D341Med (cell line): ENCODE results near the gene FBXL7.

ENCODE experiments used
- DNase-seq: peaks from one replicate; pipeline ENCODE4 v3.0.0; 2012; ENCODE audit warnings: low spot score

The FBXL7 gene

DNA sequence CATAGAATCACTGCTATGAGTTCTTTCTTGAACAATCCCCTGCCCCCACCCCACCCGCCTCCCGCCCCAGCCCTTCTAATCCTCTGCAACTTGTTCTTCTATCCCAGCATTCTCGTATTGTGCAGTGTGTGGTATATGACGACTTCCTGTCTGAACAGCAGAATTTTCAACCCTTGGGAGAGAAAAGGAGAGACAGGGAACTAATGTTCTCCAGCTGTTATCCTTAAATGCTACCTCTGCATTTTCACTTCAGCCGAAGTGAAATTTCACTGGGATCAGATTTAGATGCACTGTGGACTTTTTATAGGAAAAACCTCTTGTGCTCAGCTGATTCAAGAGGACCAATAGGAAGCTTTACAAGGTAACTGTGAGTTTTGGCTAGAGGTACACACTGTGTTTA, 2.2 kb downstream of the FBXL7 start:
- no peak for DNase-seq

DNA sequence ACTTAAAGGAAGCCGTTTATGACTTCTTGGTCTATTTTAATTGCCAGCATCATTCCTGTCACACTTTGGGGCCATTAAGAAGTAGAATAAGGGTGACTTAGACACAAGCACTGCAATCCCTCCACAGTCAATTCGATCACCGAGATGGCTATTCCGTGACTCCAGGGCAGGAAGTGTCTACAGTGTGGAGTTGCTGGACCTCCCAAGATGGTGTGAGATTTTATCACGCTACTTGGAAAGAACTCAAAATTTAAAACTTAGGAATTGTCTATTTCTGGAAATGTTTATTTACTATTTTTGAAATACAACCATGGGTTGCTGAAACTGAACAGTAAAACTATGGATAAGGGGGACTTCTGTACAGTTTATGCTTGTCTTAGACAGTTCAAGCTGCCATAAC, 6.2 kb downstream of the FBXL7 start:
- DNase-seq = no peak

DNA sequence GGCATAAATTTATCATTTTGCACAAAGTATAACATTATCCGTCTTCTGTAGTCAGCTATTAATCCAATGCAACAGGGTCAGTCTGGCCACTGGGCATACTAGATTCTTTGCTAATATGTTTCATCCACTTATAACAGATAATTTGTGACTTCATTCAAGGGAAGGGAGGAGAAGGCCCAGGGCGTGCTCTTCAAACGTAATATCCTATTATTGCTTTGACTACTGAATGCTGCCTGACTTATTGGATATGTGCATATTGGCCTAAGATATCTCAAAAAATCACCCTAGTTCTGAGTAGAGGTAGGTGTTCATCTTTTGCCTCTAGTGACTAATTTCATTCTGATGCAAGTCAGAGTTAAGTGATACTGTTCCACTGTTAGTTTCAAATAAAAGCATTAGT, 6.9 kb downstream of the FBXL7 start:
- DNase-seq = no peak

DNA sequence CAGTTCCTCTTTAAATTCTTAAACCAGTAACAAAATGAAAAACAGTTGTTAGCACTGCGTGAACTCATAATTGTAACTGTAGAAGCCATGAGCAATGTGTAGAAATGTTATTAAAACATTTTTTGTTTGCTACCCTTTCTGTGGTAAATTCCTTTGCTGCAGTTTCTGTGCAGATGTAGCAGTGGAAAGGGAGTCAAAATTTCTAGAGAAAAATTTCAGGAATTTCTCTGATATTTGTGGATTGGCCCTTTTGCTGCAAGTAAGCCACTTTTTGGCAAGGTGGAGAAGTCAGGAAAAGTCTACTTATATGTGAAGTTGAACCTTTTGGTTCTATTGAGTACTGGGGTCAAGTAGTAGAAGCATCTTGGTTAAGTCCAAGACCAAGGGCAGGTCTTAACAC, 10.1 kb downstream of the FBXL7 start:
- DNase-seq = no peak

DNA sequence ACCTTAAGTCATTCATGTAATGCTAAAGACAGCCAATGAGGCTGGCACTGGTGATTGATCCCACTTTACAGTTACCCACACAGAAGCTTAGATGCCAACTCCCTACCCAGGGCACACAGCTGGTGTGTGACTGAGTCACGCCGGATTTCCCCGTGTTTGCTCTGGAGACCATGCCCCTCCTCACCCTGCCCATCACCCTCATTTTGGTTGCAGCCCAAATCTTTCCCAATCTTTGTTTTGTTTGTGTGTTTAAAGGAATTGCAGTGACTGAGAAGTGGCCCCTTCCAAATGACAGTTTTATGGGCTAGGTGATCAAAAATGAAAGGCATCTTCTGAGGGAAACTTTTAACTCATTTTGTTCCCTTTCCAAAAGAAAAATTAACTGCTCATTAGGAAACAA, 10.9 kb downstream of the FBXL7 start:
- no peak for DNase-seq

DNA sequence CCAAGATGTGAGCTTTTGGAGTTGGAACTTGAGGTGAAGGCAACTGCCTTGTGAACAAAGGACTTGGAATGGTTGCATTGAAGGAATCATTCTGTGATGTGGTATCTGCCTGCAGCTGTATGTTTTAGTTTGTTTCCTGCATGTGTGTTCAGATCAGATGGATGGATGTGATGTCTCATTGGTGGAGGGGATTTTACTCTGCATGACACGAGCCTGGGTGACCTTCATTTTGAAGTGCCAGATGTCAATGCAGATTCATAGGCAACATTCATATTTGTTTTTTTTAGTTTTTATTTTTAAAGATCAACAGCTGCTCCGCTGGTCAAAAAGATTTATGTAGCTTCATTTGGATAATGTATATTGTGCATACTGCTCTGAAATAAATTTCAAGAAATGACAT, 13.5 kb downstream of the FBXL7 start:
- no peak for DNase-seq

DNA sequence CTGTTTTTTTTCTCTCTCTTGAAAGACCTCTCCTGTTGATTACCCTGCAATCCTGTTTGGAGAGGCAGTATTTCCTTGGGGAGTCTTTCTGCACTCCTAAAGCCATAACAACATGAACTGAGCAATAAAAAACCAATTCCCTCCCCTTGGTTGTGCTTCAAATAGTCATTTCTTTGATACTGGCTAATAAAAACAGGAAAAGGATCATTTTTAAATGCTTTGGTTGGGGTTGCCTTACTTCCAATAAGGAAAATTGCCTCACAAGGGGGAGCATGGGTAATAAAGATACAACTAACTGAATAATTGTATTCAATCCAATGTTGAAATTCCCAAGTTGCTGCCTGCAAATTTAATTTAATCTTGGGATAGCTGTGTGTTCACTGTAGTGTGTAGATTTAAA, 13.9 kb downstream of the FBXL7 start:
- DNase-seq = no peak

DNA sequence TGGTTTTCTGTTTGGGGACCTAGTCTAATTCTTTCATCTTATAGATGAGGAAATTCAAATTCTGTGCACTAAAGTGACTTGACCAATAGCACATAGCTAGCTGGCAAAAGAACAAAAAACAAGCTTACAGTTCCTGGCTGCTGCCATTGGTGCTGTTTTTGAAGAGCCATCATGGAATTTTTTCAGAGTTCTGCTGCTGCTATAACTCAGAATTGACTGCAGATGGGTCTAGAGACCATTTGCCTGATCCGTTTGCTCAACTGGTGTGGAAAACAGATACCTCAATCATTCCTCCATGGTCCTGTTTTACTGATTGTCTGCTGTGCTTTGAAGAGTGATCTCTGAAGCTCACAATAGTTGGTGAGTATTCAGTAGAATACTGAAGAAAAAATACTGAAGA, 15.2 kb downstream of the FBXL7 start:
- no peak for DNase-seq

DNA sequence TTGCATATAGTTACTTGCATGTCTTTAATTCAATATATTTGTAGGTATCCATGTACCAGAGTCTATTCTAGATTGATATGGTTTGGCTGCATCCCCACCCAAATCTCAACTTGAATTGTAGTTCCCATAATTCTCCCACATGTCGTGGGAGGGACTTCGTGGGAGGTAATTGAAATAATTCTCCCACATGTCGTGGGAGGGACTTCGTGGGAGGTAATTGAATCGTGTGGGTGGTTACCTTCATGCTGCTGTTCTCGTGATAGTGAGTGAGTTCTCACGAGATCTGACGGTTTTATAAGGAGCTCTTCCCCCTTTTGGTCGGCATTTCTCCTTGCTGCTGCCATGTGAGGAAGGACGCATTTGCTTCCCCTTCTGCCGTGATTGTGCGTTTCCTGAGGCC, 16.5 kb downstream of the FBXL7 start:
- no peak for DNase-seq

DNA sequence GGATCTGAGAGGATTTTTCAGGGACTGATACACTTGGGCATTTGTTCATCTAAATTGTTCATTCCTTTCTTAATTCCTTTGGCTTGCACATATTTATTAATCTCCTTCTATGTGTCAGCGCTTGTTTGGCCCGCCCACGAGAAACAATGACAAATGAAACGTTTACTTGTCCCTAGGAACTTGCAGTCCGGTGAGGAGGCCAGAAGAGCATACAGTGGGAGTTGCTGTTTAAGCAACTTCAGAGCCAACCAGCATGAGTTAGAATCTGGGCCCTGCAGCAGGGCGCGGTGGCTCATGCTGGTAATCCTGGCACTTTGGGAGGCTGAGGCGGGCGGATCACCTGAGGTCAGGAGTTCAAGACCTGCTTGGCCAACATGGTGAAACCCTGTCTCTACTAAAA, 18.8 kb downstream of the FBXL7 start:
- DNase-seq = no peak

DNA sequence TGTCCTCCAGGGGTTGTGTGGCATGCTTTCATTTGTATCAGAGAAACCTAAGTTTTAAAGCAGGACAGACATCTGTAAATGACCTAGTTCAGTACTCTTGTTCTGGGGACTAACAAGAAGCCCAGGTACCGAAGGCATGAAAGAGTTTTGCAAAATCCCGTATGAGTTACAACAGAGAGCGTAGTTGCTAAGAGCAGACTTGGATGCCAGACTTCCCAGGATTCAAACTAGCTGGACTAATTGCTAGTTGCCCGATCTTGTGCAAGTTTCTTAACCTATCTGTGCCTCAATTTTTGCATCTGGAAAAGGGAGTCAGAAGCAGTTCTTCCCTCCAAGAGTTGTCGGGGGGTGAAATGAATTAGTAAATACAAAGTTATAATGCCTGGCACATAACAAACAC, 20.9 kb downstream of the FBXL7 start:
- no peak for DNase-seq

DNA sequence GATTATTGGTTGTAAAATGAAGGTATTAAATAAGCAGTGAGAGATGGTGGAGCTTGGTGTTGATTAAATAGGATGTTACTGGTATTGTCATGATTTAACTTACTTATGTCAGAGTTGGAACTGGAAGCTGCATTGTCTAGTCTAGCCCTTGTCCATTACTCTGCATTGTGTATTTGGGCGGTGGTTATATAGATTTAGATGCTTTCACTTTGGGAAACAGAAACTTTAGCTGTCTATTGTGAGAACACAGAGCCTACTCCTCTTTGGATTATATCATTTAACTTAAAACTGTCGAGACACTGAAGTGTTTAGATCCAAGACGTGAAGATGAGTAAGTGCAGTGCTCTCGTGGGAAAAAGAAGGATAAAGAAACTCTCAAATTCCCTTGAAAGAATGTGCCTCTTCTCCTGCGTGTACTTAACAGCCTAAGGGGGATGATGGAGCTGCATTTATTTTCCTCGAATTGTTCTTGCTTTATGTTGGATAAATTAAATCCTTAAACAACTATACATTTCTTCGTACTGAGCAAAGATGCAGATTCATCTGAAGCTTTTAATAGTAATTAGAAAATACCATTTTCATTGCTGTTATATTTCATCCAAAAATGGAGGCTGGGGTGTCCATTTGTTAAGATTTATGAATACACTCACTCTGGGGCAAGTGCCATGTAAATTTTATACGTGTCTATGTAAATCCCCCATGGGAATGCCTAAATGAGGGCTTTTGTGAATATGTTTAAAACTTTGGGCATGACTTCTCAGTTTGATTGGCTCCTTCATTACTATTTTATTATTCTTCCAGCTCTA, 21.6 kb downstream of the FBXL7 start:
- no peak for DNase-seq

DNA sequence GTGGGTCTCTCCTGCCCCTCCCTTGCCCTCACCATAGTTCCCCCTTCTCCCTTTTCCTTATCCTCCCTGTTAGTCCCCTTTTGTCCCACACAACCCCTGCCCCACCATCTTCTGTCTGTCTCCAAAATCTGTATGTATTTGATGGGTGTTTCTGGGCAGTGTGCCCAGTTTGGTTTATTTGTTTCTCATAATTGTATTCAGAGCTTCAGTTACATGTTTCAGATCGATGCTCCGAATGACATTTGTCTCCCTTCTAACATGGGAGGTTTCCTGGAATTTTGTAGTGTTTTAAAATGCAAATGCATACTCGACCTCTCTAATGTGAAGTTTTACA, 22.2 kb downstream of the FBXL7 start:
- no peak for DNase-seq

DNA sequence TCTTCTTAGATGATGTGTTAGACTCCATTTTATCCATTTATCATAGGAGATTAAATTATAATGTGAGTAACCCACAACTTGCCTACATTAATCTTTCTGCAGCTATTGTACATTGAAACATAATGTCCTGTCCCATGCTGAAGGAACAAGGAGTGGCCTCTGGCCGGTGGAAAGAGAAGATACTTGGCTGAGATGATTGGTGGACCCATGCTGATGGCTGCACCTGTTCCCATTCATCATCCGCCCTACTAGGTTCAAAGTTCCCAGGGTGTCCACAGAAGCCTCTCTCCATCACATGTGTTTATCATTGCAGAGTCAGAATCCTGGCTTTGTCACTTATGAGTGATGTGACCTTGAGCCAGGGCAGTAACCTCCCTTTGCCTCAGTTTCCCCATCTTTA, 24.7 kb downstream of the FBXL7 start:
- no peak for DNase-seq

DNA sequence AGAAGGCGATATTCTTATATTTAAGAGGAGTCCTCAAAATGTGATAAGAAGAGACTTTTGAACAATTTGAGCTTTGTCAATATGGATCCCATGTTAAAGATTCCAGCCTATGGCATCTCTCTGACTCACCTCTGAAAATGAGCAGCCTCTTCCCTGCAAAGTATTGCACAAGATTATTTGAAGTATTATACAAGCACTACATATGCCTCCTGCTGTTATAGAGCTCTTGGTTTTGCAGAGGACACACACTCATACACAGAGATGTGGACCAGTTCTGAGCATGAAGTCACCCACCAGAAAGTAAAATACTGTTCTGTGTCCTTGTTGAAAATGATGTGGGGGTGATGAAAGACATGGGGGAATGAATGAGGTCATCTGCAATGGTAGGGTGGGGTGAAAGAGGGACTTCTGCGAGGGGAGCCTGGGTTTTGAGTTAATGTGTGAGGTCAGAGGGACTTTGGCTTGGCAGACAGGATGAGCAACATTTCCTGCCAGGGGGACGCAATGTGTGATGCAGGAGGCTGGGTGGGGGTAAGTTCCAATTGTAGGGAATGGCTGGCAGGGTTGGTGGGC, 25.8 kb downstream of the FBXL7 start:
- DNase-seq = no peak

DNA sequence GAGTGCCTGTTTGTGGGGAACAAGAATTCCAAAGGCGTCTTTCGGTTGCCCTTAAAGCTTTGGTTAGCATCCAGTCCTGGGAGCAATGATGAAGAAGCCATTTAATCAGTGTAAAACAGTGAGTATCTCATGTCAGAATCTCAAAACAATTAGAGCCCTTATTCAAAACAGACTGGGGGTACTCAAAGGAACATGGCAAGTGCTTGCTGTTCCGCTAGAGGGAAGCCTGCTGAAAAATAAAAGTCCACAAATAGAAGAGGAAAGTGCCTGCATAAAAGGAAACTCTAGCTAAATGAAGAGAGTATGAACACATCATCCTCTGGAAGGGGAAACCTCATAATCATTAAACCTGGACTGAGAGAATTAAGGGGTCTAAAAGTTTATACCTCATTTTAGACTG, 26.4 kb downstream of the FBXL7 start:
- no peak for DNase-seq

DNA sequence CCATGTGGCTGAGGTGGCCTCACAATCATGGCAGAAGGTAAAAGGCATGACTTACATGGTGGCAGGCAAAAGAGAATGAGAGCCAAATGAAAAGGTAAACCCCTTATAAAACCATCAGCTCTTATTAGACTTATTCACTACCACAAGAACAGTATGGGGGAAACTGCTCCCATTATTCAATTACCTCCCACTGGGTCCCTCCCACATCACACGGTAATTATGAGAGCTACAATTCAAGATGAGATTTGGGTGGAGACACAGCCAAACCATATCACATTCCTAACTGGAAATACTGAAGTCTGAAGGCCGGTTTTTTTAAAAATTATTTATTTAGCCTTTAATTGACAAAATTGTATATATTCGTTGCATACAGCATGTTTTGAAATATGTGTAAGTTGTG, 28.5 kb downstream of the FBXL7 start:
- DNase-seq = no peak

DNA sequence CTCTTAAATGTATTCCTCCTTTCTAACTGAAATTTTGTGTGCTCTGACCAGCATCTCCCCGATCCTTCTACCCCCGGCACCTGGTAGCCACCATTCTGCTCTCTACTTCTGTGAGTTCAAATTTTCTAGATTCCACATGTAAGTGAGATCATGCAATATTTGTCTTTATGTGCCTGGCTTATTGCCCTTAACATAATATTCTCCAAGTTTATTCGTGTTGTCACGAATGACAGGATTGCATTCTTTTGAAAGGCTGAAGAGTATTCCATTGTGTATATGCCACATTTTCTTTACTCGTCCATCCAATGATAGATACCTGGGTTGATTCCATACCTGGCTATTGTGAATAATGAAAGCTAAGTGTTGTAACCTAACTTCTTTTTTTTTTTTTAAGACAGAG, 29.0 kb downstream of the FBXL7 start:
- DNase-seq = no peak

DNA sequence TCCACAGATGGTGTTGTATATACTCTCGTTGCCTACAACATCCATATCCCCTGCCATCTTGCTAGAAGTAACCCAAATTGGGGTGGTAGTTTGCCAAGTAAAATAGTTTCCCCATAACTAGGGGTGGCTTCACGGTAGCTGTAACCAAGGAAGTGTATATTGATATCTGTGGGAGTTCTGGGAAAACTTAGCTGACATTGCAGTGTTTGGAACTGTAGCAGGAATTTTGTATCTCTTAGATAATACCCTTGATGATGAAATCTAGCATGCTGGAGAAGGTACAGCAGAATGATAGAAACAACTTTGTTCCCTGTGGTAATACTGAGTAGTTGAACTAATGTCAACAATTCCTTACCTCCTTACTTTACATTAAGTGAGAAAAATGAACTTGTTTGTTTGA, 29.8 kb downstream of the FBXL7 start:
- no peak for DNase-seq

DNA sequence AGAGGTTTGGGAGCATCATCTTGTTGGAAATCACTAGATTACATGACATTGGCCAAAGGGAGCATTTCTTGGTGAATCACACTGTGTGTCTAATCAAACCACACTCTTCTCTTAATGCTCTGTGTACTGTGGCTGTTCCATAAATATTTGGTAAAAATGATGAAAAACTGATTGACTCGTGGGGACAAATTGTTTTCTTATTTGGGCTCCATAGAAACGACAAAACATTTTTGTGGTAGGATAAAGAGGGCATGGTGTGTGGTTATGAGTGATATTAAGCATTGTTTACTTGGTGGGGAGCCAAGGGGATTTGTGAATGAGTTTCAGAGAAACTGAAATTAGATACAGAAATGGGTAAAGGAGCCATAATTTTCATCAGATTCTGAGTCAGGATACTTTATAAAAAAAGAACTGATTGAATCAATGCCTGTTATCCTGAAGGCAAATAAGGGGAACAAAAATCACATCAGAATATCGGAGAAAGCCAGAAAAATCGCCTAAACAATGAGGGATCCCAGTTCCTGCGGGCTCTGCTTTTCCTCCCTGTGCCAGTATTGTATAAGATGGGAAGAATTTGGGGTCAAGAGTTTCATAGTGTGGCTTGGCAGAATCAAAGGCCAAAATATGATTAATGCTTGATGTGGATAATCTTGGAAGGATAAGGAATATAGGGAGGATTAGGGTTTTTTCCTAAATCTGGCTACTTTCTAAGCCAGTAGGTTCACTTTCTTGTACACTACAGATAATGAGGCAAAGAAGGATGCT, 33.3 kb downstream of the FBXL7 start:
- DNase-seq = no peak

DNA sequence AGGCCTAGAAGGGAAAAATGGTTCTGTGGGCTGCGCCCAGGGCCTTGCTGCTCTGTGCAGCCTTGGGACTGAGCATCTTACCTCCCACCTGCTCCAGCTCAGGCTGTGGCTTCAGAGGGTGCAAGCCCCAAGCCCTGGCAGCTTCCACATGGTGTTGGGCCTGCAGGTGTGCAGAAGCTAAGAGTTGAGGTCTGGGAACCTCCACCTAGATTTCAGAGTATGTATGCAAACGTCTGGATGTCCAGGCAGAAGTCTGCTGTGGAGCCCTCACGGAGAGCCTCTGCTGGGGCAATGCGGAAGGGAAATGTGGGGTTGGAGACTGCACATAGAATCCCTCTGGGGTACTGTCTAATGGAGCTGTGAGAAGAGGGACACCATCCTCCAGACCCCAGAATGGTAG, 36.0 kb downstream of the FBXL7 start:
- DNase-seq = no peak

DNA sequence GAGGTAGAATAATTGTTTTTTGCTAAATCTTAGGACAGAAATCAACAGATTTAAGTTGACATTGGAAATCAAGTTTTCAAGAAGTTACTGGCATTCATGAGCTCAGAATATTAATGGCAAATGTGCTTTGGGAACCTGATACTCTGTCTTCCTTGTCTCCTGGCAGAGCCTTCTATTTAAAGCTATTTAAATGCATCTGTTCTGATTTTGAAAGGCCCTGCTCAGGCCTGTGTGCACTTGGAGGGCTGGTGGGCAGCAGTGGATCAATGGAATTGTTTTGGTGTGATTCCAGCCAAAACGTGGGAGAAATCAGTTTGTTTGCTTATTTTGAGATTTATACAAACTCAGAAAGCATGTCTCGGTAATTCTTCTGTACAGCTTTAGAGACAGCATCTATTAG, 38.5 kb downstream of the FBXL7 start:
- no peak for DNase-seq

DNA sequence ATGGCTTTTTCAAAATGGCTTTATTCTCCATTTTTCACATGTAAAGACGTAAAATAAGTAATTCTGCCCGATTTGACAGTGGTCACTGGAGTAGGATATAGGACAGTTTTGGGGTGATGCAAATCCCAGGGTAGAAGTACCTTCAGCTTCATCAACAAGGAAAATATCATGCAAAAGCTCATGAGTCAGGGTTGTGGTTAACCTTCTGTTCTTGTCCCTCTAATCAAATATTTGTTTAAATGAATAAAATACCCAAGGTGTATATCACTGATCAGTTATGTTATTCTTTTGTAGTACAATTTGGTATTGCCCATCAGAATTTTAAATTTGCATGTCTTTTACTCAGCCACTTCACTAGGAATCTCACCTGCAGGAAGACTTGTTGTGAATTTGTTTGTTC, 40.0 kb downstream of the FBXL7 start:
- no peak for DNase-seq

DNA sequence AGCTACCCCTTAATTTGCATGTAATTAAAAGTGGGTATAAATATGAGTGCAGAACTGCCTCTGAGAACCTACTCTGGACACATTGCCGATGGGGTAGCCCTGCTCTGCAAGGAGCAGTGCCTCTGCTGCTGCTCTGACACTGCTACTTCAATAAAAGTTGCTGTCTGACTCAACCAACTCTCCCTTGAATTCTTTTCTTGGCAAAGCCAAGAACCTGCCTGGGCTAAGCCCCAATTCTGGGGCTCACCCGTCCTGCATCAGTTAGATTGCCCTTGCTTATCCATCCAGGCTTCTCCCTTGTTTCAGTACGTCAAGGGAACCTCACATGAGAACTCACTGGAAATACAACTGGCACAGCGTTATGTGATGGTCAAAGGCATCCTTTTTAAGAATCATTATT, 44.1 kb downstream of the FBXL7 start:
- DNase-seq = no peak
